T-helper 1 cell treated with Interleukin-12 subunit alpha and Interleukin-12 subunit beta and Interleukin-4 antibody, amounts not matched to agents 30 ng/mL and 1 ng/mL, for 36 hours (primary cell): Measurements from ENCODE around the gene SNTA1. TPM values are rescaled to one million over a fixed set of nuclear protein-coding genes. Genes with fewer than 3 reads are reported as not detected.
"Not testable (repeated sequence)": the region's sequence is repeated elsewhere in the genome, so short reads cannot be mapped to it uniquely, and the experiment has no call there.

Experiments
- intact Hi-C: fragments of 100-400 bp; cut with micrococcal nuclease; formaldehyde crosslinking; loops from one replicate; pipeline ENCODE4 v1.15.1; 2024
- total RNA-seq: library from RNA; stranded (reverse); gene quantifications from 2 replicates; pipeline ENCODE4 v1.2.3, GENCODE V29; 2022

SNTA1 gene
- total RNA-seq, result 1.3 and 1.4 TPM in 2 replicates

DNA sequence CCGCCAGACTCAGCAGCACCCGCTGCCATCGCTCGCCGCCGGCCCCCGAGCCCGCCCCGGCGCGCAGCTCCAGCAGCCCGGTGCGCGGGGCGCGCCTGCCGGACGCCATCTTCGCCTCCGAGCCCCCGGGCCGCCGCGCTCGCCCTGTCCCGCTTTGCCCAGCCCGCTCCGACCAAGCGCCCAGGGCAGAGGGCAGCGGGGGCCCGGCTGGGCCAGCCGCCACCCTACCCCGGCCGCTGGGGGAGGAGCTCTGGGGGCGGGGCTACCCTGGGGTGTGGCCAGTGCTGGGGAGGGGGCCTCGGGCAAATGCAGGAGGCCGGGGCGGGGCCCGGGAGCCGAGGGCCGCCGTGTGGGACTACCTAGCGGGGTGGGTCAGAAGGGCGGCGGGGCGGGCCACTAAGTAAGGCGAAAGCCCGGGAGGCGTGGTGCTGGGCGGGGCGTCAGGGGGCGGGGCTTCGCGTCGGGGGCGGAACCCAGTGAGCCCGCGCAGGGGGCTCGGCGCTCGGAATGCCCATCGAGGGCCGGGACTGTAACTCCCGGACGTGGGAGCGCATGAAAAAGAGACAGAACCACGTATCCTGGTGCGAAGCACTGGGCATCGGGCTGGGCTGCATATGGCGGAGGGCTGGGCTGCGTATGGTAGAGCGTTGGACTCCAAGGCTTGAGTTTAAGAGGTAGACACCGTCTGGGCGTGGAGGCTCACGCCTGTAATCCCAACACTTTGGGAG, at the start of gene SNTA1:
SNTA1 (minus strand) TSS at position 252 of the 728 bp plus-strand sequence; CDS start at position 109, 143 bp downstream.
- intact Hi-C loops, result loop anchor here (1.0 to 10.0 kb wide), 11 partner anchors 14 to 861 kb away; partner anchors contain the start of genes ACTL10, AHCY, CDK5RAP1 and E2F1

DNA sequence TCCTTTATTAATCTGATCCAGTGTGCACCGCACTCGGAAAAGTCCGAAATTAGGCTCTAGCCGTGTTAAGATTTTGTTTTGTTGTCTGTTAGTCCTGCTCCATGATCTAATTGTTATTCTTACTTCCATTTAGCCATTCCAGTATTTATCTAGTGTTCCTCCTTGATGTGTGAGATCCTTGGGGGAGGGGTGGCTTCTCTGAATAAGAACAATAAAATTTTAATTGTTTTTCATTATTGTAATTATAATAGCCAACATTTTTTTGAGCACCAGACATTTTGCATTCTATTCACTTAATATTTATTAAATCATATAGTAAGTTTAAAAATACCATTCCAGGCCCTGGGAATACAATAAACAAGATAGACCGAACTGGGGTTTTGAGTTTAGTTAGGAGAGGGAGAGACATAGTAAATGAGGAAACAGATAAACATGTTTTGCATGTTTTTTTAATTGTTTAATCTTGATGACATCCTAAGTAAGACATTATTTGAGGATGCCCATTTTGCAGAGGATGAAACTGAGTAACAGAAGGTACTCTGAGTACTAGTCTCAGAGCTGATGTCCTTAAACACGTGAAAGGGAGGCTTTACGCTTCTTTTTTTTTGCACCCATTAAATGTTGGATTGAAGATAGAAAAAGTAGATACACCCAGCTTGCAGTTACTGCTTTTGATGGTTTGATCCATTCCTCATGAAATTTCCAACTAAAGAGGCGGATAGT, 47.5 kb upstream of the SNTA1 start:
- intact Hi-C loops, result no loop called here

DNA sequence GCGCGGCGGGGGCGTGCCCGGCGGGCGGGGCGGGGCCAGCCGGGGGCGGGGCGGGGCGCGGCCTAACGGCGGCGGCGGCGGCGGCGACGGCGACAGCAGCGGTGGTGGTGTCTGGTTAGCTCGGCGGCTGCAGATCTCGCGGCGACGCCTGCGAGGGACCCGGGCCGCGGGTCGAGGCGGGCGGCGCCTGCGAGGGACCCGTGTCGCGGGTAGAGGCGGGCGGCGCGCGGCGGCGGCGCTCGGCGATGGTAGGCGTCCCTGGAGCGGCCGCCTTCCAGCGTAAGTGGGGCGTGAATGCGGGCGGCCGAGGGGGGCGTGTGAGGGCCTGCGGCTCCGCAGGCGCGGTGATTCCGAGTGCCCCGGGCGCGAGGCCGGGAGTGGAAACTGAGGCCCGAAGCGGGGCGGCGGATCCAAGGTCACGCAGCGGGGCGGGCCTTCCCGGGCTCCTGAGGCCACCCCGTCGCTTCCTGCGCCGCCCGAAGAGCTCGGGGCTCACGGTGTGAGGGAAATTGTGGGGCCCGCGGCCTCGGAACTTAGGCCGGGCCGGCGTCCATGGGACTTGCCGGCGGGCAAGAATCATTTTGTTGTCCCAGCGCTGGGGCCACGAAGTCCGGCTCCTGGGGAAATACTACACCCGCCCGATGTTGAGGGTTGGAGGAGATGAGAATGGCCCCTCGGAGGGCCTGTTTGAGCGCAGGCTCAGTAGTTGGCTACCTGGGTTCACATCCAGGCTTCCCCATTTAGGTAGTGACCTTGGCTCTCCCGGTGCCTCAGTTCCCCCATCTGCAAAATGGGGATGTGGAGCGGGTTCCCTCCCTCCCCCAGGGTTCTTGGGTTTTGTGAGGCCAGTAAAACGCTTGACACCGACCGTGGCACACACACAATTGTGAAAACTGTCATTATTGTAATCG, 46.7 kb upstream of the SNTA1 start, which contains the start of gene CBFA2T2:
CBFA2T2 (plus strand) TSS at position 74 of the 911 bp plus-strand sequence; CDS start at position 246, 172 bp downstream.
- intact Hi-C loops, result no loop called here

DNA sequence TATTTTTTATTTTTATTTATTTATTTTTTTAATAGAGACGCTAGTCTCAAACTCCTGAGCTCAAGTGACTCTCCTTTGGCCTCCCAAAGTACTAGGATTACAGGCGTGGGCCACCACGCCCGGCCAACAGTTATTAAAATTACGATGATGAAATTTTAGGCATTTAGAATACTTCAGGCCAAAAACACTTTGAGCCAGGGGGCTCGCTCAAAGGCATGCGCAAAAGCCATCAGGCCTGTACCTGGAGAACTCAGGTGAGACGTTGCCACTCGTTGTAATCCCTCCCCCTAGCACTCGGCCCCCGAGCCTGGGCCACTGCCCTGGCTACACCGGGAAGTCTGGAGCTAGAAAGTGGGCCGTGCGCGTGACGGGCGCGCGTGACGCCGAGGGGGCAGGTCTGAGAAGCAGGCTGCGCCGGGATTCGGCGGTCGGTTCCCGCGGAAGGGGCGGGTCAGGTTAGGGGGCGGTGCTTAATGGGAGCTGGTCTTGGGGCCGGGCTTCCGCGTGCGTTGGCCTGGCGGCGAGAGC, 46.0 kb upstream of the SNTA1 start:
- intact Hi-C loops, result loop anchor here (1.0 kb wide), 9 partner anchors 45 to 504 kb away; partner anchors contain the start of genes CDK5RAP1, CHMP4B, E2F1 and PXMP4

DNA sequence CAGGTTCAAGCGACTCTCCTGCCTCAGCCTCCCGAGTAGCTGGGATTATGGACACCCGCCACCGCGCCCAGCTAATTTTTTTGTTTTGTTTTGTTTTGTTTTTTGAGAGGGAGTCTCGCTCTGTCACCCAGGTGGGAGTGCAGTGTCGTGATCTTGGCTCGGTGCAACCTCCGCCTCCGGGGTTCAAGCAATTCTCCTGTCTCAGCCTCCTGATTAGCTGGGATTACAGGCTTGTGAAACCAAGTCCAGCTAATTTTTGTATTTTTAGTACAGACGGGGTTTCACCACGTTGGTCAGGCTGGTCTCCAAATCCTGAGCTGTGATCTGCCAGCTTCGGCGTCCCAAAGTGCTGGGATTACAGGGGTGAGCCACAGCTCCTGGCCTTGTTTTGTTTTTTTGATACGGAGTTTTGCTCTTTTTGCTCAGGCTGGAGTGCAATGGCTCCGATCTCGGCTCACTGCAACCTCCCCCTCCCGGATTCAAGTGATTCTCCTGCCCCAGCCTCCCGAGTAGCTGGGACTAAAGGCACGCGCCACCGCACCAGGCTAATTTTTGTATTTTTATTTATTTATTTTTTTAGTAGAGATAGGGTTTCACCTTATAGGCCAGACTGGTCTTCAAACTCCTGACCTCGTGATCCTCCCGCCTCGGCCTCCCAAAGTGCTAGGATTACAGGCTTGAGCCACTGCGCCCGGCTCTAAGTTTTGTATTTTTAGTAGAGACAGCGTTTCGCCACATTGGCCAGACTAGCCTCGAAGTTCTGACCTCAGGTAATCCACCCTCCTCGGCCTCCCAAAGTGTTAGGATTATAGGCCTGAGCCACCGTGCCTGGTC, 45.3 kb upstream of the SNTA1 start:
- intact Hi-C loops, result loop anchor here (1.0 kb wide), 9 partner anchors 45 to 504 kb away; partner anchors contain the start of genes CDK5RAP1, CHMP4B, E2F1 and PXMP4

DNA sequence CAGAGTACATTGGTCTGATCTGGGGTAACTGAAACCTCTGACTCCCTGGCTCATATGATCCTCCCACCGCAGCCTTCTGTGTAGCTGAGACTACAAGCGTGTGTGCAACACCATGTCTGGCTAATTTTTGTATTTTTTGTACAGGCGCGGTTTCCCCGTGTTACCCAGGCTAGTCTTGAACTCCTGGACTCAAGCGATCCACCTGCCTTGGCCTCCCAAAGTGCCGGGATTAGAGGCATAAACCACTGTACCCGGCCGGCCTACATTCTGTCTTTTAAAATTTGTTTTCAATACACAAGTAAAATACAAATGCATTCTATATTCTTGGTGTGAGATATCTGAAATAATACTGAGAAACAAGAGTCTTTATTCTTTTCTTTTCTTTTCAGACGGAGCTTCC, 44.6 kb upstream of the SNTA1 start:
- intact Hi-C loops, result no loop called here

DNA sequence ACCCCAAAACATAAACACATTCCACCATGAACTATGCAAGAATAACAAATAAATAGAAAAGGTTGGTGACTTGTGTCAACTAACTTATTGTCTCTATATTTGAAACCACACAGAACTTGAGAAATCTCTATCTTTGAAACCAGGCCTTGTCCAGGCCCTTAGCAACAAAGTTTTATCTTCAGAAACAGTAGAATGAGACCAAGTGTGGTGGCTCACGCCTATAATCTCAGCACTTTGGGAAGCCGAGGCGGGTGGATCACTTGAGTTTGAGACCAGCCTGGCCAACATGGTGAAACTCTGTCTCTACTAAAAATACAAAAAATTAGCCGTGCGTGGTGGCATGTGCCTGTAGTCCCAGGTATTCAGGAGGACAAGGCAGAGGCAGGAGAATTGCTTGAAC, 39.6 kb upstream of the SNTA1 start:
- intact Hi-C loops, result not testable (repeated sequence)

DNA sequence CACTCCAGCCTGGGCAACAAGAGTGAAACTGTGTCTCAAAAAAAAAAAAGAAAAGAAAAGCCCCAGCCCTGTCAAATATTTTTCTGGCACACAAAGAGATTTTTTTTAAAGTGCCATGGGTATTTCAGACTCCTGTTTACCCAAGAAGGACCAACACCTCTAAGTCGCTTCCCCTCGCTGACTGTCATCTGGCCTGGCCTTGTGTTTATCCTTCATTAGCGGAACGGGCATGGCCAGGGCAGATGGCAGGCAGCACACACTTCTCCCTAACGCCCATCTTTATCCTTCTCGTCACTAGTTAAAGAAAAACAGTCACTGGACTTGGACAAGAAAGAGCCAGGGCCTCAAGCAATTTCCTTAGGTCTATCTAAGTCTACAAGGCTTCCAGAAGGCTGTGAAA, 39.0 kb upstream of the SNTA1 start:
- intact Hi-C loops, result no loop called here

DNA sequence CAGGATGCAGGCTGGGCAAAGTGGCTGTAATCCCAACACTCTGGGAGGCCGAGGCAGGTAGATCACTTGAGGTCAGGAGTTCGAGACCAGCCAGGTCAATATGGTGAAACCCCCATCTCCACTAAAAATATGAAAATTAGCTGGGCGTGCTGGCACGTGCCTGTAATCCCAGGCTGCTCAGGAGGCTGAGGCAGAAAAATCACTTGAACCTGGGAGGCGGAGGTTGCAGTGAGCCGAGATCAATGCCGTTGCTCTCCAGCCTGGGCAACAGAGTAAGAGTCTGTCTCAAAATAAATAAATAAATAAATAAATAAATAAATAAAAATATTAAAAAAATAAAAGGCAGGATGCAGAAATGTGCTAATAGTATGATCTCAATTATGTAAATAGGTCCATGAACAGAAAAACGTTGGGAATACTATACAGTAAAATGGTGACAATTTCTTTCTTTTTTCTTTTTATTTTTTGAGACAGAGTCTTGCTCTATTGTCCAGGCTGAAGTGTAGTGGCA, 37.9 kb upstream of the SNTA1 start:
- intact Hi-C loops, result no loop called here

DNA sequence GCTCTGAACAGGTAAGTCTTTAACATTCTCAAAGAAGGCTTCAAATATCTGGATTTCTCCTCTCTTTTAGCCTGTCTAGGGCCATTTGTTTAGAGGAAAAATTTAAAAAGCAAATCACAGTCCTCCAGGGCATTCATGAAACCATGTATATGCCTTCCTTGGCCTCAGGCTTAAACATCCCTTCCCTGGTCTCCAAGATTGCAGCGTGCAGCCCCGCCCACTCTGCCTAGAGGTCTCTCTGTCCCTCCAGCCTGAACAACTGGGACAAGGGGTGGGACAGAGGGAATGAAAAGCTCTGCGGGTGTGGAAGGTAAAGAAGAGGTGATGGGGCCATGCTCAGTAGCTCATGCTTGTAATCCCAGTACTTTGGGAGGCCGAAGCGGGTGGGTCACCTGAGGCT, 36.5 kb upstream of the SNTA1 start:
- intact Hi-C loops, result no loop called here

DNA sequence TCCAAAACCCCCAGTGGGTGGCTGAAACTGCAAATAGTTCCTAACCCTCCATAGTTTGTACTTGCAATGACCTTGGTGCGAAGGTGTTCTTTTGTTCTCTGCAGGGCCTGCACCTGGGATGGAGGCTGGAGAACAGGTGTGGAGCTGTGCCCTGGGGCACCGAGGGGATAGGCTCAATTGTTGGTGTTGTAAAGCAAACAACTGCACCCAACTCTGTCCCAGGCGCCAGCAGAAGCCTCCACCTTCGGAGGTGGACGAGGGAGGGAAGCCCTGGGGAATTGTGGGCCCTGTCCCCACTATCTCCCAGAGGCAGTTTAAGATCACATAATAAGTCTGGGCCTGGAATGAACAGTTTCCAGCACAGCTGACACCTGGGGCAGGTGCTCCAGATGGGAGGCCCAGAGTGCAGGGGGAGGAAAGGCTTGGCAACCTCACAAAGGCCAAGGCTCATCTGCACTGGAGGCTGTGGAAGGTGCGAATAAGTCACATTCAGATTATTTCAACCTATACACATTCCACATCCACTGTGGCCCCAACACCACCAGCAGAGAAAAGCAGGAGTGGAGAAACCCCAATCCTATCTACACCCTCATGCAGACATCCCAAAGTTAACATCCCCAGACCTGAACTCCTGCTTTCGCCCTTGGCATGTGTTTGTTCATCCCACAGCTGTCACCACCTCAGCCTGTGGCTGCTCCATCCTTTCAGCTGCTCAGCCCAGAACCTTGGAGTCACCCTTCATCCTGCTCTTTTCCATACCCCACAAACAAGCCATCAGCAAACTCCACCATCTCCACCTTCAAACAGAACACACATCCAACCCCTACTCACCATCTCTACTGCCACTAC, 34.0 kb upstream of the SNTA1 start:
- intact Hi-C loops, result no loop called here

DNA sequence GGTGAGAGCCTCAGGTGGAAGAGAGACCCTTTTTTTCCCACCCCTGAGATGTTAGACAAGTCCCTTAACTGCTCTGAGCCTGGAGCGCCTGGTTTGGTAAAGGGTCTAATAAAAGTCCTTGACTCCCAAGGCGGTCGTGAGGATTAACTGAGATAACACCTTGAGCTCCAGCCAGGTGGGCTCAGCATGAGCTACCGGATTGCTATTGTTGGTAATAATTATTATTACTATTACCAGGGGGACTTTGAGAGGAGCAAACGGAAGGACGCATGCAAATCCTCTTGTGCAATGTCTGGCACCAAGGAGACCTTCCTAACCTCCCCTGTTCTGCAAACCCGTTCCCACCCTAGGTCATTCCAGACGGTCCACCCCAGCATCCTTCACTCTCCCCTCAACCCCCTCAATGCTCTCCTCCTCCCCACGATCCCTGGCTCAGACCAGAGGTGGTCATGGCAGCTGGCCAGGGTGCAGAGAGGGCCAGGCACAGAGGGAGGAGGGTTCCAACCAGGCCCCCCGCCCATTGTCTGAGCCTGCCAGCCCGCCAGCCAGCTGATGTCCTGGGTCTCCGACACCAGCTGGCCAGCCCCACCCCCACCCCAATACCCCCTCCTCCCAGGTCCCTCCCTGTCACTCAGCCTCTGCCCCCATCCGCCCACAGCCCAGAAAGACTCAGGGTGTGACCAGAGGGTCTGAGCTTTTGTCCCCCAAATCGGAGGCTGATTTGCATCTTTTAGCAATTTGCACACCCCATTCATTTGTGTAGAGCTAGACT, 32.0 kb upstream of the SNTA1 start:
- intact Hi-C loops, result no loop called here

DNA sequence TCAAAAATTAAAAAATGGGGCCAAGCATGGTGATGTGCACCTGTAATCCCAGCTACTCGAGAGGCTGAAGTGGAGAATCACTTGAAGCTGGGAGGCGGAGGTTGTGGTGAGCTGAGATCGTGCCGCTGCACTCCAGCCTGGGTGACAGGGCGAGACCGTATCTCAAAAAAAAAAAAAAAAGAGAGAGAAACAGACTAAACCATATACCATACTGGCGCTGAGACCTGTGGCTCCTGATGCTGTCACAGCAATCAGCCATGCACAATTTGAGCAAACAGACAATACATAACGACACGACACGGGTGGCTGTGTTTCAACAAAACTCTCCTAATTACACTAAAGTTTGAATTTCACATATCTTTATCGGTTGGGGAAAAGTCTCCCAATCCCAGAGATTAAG, 31.4 kb upstream of the SNTA1 start:
- intact Hi-C loops, result no loop called here

DNA sequence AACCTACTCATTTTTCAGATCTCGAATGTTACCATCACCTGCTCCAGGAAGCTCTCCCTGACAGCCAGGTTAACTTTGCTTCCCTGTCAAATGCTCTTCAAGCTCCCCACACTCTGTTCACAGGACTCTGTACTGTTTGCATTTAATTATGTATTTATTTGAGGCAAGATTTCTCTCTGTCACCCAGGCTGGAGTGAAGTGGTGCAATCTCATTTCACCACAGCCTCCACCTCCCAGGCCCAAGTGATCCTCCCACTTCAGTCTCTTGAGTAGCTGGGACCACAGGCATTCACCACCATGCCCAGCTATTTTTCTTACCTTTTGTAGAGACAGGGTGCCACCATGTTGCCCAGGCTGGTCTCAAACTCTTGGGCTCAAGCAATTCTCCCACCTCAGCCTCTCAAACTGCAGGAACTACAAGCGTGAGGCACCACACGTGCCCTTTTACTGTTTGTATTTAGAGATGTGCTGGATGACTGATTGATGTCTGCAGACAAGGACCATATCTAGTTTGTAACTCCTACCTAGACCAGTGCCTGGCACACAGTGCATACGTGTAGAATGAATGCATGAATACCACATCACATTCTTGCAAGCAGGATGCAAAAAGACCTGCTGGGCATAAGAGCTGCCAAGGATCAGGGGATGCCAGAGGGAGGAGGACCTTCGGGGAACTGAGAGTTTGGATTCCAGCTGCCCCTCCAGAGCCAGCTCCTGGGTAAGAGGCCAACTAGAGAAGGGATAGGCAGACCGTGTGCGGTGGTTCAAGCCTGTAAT, 30.7 kb upstream of the SNTA1 start:
- intact Hi-C loops, result no loop called here

DNA sequence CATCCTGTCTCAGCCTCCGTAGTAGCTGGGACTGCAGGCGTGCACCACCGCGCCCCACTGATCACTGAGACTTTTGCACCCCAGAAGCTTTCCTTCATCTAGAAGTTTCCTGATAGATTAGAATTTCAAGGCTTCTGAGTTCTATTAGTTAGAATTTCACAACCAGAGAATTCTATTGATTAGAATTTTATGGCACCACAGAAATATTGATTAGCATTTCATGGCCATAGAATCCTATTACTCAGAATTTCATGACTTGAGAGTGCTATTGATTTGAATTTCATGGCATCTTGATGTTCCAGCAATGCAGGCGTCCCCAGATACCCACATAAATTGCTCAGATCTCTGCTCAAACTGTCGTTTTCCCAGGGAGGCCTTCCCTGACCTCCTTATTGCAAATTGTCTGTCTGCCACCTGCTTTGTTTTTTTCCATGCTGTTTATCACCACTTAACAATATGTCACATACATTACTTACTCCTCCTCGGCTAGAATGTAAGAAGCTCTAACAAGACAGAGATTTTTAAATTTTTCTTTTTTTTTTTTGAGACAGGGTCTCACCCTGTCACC, 29.4 kb upstream of the SNTA1 start:
- intact Hi-C loops, result no loop called here

DNA sequence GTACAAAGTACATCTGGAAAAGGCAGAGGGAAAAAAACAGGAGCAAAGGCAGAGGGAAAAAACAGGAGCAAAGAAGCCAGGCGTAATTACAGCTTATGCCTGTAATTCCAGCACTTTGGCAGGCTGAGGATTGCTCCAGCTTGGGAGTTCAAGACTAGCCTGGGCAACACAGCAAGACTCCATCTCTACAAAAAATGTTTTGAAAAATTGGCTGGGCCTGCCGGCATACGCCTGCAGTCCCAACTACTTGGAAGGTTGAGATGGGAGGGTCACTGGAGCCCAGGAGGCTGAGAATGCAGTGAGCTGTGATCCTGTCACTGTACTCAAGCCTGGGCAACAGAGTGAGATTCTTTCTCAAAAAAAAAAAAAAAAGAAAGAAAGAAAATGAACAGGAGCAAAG, 27.3 kb upstream of the SNTA1 start:
- intact Hi-C loops, result no loop called here

DNA sequence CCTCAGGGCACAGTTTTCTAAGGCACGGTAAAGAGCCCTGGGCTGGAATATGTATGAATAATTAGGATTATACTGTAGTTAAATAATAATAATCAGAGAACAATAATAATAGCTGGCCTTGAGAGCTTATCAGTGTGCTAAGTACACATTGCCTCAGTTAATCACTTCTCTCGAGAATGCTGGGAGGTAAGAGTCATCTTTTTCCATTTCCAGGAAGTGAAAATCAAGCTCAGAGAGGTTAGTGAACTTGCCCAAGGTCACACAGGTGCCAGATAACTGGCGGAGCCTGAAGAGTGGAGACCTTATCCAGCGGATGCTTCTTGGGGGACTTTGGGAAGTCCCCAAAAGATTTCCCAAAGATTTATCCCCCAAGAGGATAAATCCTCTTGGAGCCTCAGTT, 26.9 kb upstream of the SNTA1 start:
- intact Hi-C loops, result no loop called here
